Activated naive CD4-positive, alpha-beta T cell (primary cell): ENCODE results near the gene BMP6.

Experiments
- DNase-seq, 4 experiments: peaks; one replicate each; lab custom pipeline; 2025; lab: John Stamatoyannopoulos, UW

Gene BMP6

GRCh38 chr6:7906741-7907140 lies 180.8 kb downstream of the BMP6 start:
- DNase-seq: no peak

GRCh38 chr6:7907159-7907558 lies 181.3 kb downstream of the BMP6 start:
- no peak for DNase-seq

- DNase-seq: peak in 2 of 4 experiments; percentile 7
Measured at GRCh38 chr6:7909323-7910276, 183.7 kb downstream of the BMP6 start.

- DNase-seq: no peak
Measured at GRCh38 chr6:7910298-7910653, 184.4 kb downstream of the BMP6 start.

DNA sequence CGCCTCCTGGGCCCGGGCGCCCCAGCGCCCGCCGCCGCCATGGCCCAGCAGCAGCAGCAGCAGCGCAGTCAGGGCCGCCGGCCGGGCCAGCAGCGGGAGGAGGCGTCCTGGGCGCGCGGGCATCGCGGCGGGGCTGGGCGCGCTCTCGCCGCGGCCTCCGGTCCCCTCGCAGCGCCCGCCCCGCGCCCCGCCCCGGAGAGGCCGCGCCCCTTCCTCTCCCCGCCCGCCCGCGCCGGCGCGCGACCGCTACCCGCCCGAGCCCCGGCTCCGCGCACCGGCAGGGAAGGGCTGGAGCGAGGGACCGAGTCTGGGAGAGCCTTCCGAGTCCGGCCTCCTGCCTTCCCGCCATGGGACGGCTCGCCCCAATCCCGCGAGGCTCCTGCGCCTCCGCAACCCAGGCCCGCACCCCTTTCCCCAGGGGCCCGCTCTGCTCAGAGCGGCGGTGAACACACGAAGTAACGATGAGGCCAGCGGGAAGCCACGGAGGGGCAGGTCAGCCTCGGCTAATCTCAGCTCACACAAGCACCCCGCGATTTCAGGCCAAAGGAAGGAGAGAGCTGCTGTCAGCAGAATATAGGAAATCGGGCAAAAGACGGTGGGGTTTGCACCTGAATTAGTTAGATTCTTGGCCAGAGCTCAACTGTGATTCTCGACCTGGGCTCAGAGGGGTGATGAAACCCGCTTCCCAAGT lies 184.9 kb downstream of the BMP6 start, which contains the start of gene TXNDC5:
Gene TXNDC5, minus strand, starts transcription at position 135 of the 691 bp plus-strand sequence. Its CDS starts 12 bp downstream, at position 123.
- peak; percentile 16 to 71 (median 30) for DNase-seq

DNA sequence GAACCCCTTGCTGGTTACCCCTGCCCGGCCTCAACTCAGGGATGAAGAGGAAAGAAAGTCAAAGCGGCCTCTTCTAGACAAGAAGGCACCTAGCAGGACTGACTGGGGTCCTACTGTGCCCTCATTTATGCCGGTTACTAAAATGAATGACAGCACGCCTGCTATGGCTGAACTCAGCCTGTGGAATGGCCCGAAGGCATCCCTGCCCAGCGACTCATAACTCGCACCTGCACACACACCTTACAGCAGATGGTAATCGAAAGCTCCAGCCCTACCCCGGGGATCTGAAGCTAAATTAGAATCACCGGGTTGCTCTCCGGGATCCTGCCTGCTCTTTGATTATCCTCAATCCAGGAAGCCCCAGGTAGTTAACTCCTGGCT lies 185.4 kb downstream of the BMP6 start:
- no peak for DNase-seq

- DNase-seq: no peak
Measured at GRCh38 chr6:7912024-7912423, 186.1 kb downstream of the BMP6 start.

DNA sequence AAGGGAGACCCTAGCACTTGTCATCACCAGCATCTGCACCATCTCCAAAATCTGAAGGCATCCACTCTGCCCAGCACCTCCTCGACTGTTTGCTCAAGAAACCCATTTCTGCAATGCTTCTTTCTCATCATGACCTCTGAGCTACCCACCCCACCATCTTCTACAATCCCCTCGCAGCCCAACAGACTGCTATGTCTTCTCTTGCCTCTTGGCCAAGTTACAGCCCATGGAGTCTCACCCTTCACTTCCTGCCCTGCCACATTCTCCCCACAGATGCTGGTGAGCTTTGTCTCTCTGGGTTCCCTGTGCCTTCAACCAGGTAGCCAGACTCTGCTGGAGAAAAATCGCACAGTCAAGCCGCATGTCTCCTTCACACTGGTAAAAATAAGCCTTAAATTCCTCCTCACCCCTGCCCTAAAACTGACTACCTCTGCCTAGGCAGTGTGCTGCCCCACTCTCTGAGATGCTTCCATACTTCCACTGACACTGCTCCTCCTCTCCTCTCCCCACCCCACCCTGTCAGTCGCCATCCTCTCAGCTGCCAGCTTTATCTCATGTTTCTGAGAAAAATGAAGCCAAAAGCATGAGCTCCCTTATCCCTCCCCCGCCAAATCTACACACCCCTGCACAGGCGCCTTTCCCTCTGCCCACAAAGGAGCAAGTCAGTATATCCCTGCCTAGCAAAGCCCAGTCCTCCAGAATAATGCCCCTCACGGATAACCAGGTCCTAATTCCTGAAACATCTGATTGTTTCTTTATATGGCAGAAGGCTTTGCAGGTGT lies 187.0 kb downstream of the BMP6 start:
- DNase-seq: no peak

GRCh38 chr6:7914311-7914710 lies 188.4 kb downstream of the BMP6 start:
- no peak for DNase-seq

DNA sequence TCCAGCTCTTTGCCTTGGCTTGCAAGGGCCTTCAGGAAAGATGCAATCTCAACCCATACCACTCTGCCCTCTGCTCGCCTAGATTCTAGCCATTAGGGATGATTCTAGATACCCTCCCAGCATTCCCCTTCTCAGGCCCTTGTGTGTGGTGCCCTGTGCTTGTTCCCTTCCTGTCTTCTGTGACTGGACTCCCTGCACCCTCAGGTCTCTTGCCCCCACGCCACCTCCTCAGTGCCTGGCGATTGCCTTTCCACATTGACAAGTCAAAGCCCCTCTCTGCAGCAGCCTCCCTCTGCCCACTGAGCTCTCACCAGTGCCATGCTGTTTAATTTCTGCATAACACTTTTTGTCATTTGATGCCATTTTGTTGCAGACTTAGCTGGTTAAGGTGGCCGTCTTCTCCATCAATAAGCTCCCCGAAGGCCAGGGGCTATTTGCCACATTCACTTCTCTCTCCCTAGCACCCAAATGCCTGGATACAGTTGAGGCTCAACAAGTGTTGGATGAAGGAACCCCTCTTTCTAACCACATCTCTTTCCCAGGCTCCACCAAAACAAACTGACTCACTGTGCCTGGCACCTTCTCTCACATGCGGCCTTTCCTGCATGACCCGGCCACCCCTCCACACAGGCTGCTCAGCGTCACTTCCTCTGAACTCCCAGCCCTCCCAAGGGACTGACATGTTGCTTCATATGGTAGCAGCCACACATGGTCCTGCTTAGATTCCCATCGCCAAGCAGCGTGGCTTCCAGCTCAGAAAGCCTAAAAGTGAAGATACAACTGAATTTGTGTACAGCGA lies 189.3 kb downstream of the BMP6 start:
- DNase-seq: no peak

DNA sequence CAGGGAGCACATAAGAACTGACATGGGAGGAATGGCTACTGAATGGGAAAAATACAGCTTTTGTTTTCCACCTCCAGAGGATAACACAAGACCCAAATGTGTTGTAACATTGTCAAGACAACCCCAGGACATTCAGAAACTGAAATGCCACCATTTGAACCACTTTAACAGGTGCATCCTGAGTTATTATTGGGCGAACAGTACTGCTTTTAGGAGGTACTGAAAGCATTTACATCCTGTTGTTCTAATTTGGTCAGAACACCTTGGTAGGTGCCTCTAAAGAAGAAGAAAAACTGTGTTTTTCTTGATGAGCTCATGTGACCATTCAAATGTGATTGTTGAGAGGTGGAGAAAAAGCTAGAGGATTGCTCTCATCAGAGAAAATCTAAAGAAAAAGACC lies 191.1 kb downstream of the BMP6 start:
- no peak for DNase-seq

DNA sequence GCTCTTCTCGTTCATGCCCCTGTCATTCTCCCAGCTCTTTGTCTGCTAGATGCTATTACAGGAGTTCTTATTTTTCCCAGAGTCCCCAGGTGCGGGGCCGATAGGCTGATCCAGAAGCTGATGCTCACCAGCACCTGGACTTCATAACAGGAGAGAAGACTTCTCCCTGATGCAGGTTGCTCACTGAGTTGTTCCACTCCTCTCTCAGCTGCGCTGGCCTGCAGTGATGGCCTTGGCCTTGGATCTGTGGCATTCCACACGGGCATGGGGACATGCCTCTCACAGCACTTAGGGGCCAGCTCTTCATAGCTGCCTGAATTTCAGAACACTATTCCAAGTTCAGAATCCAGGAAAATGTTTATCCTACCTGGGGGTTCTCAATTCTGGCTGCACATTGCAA lies 191.8 kb downstream of the BMP6 start:
- no peak for DNase-seq

GRCh38 chr6:7918403-7918802 lies 192.5 kb downstream of the BMP6 start:
- no peak for DNase-seq

DNA sequence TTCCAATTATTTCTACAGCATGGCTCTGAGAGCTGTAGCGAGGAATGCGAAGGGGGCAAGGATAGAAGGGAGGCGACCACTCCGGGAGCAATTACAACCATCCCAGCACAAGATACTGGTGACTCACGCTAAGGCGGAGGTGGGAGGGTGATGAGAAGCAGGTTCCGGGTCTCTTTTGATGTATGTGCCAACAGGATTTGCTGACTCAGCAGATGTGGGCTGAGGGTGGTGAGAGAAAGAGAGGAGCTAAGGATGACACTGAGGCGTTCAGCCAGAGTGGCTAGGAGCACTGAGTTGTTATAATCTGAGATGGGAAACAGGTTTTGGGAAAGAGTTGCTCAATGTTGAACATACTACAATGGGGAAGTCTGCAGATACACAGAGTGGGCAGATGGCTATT lies 194.0 kb downstream of the BMP6 start:
- DNase-seq: no peak

GRCh38 chr6:7920425-7920824 lies 194.5 kb downstream of the BMP6 start:
- DNase-seq: no peak

DNA sequence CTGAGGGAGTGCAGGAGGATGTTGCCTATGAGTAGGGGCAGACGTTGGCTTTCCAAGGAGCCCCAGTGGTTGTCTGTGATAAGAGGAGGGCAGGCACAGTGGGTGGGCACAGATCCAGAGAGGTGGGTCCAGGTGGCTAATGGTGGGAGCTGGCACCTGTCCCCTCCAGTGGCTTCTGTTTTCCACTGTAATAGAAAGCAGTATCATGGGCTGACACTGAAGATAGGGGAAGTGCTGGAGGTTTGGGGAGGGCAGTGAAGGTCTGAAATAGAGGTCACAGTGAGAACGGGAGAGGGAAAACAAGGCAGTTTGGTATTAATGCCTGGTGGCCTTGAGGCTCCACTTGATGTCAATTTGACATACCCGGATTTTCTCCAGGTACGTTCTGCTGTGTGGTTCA lies 195.1 kb downstream of the BMP6 start:
- DNase-seq: no peak

DNA sequence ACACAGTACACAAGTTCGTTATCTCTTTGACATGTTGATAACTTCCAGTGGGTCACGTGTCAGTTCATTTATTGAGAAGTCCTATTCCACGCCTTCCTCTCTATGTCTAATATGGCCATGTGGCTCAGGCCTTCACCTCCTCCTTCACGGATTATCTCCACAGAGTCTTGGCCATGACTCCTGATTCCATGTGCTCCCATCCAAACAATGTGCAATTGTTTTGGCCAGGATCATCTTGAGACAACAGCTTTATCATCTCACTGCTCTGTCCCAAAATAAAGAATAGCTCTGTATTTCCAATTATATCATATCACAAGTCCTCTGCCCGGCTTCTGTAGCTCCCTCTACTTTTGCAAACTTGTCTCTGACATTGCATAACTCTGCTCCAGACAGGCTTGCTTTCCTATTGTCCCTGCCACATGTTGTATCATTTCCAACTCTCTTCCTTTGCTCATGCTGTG lies 195.8 kb downstream of the BMP6 start:
- DNase-seq: no peak

DNA sequence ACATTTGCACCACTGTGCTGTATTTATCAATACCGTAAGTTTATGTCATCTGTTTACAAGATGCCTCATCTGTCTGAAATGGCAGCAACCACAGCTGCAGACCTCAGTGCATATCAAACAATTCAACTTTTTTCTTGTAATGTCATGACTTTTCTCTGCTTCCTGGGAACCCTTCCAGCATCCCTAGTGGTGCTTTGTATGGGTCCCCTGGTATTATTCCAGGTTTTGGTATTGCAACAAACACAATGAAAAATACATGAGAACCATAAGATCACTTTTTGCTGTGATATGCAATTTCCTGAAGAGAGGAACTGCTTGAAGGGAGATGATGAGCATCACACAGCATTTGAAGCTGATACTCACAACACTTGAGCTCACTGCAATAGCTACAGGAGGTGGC lies 196.7 kb downstream of the BMP6 start:
- DNase-seq: no peak

GRCh38 chr6:7924867-7925266 lies 199.0 kb downstream of the BMP6 start:
- no peak for DNase-seq
